Measurements from ENCODE around the gene CALML4.

CALML4 gene

GRCh38 chr15:68196445-68197169, 8.5 kb downstream of the CALML4 start:
- ATAC-seq (ENCODE audit: low read depth), result no peak
- H3K36me3 ChIP-seq (ENCODE audit: low read depth), result peaks cover 18% of the 10 kb centered on the region
- no peak for TF ChIP-seq CTCF (IDR thresholded peaks at IDR 0.05; ENCODE audit: poor library complexity, severe bottlenecking)

GRCh38 chr15:68195336-68196112, 9.6 kb downstream of the CALML4 start:
- peak; percentile 48 for TF ChIP-seq CTCF (IDR thresholded peaks at IDR 0.05; ENCODE audit: poor library complexity, severe bottlenecking)
- ATAC-seq (ENCODE audit: low read depth) (no peak; the same call in 2 of the 3 replicates), DNase-seq (ENCODE audit: low spot score) (no peak)
- Histone ChIP-seq H3K27ac (ENCODE audit: poor library complexity, severe bottlenecking) (no peak overlapping the region), H3K4me3 (ENCODE audit: severe bottlenecking) (no peak overlapping the region), H3K4me1 (ENCODE audit: insufficient read depth, poor library complexity, severe bottlenecking) (no peaks in the 10 kb centered on the region), H3K36me3 (ENCODE audit: low read depth) (peaks cover 29% of the 10 kb centered on the region), H3K9me3 (ENCODE audit: severe bottlenecking) (no peaks in the 10 kb centered on the region), H3K27me3 (ENCODE audit: insufficient read depth, poor library complexity, severe bottlenecking) (no peaks in the 10 kb centered on the region)

More at GRCh38 chr15:68196445-68197169, 8.5 kb downstream of the CALML4 start:
- Histone ChIP-seq H3K9me3 (ENCODE audit: severe bottlenecking) (no peaks in the 10 kb centered on the region), H3K4me3 (ENCODE audit: severe bottlenecking) (no peak overlapping the region), H3K27me3 (ENCODE audit: insufficient read depth, poor library complexity, severe bottlenecking) (no peaks in the 10 kb centered on the region), H3K4me1 (ENCODE audit: insufficient read depth, poor library complexity, severe bottlenecking) (no peaks in the 10 kb centered on the region), H3K27ac (ENCODE audit: poor library complexity, severe bottlenecking) (no peak overlapping the region)
- no peak for DNase-seq (ENCODE audit: low spot score)

GRCh38 chr15:68192804-68193486, 12.2 kb downstream of the CALML4 start:
- TF ChIP-seq CTCF (IDR thresholded peaks at IDR 0.05; ENCODE audit: poor library complexity, severe bottlenecking), result no peak
- Histone ChIP-seq H3K27me3 (ENCODE audit: insufficient read depth, poor library complexity, severe bottlenecking) (no peaks in the 10 kb centered on the region), H3K27ac (ENCODE audit: poor library complexity, severe bottlenecking) (no peak overlapping the region), H3K36me3 (ENCODE audit: low read depth) (peaks cover 47% of the 10 kb centered on the region), H3K9me3 (ENCODE audit: severe bottlenecking) (no peaks in the 10 kb centered on the region), H3K4me3 (ENCODE audit: severe bottlenecking) (no peak overlapping the region), H3K4me1 (ENCODE audit: insufficient read depth, poor library complexity, severe bottlenecking) (no peaks in the 10 kb centered on the region)
- ATAC-seq (ENCODE audit: low read depth), result no peak
- no peak for DNase-seq (ENCODE audit: low spot score)

- H3K27me3 ChIP-seq (ENCODE audit: insufficient read depth, poor library complexity, severe bottlenecking), result no peaks in the 10 kb centered on the region
- ATAC-seq (ENCODE audit: low read depth) (no peak), DNase-seq (ENCODE audit: low spot score) (no peak)
- no peaks in the 10 kb centered on the region for H3K9me3 ChIP-seq (ENCODE audit: severe bottlenecking)
- no peaks in the 10 kb centered on the region for H3K4me1 ChIP-seq (ENCODE audit: insufficient read depth, poor library complexity, severe bottlenecking)
- H3K4me3 ChIP-seq (ENCODE audit: severe bottlenecking), result no peak overlapping the region
- no peak for TF ChIP-seq CTCF (IDR thresholded peaks at IDR 0.05; ENCODE audit: poor library complexity, severe bottlenecking)
- H3K27ac ChIP-seq (ENCODE audit: poor library complexity, severe bottlenecking), result no peak overlapping the region
- peaks cover 55% of the 10 kb centered on the region for H3K36me3 ChIP-seq (ENCODE audit: low read depth)
Measured at GRCh38 chr15:68192117-68192516, 13.0 kb downstream of the CALML4 start.

Data from RWPE2 (cell line).